Bone marrow (tissue), 2 donors: ENCODE results near the gene RIOK2.
"Not testable (repeated sequence)": the region's sequence is repeated elsewhere in the genome, so short reads cannot be mapped to it uniquely, and the experiment has no call there.

ENCODE experiments used
- DNase-seq, 2 donors: peaks; one replicate each; lab custom pipeline; 2025; lab: John Stamatoyannopoulos, UW

RIOK2 gene

DNA sequence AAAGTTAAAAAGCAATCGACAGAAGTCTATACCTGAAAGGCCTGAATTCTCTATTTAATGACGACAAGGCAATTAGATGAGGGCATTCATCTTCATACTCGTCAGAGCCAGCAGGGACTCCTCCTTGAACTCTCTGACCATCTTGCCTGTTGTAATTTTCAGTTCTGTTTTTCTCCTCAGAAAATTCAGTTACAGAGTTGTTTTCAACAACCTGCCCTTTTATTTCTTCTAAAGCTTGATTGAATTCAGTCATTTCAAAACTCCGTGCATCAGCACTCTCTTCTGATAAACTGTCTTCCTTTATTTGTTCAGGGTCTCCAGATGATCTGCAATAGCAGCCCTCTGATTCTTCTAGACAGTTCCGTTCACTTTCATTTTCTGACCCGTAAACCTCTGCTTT is 15.6 kb downstream of the RIOK2 start:
- DNase-seq = no peak

- DNase-seq = no peak
Observed at GRCh38 chr5:97165726-97166125, 17.3 kb downstream of the RIOK2 start.

- DNase-seq = no peak
Observed at GRCh38 chr5:97164846-97165245, 18.2 kb downstream of the RIOK2 start.

DNA sequence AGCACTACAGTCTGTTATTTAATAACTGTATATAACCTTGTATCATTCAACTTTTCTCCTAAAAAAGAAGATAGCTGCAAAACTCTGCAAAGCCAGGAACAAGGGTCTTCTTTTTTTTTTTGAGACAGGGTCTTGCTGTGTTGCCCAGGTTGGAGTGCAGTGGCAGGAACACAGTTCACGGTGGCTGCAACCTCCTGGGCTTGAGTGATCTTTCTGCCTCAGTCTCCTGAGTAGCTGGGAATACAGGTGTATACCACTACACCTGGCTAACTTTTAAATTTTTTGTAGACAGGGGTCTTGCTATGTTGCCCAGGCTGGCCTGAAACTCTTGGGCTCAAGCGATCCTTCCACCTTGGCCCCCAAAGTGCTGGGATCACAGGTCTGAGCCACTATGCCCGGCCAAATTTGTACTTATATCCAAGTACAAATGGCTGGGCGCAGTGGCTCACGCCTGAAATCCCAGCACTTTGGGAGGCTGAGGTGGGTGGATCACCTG is 19.2 kb downstream of the RIOK2 start:
- no peak for DNase-seq

DNA sequence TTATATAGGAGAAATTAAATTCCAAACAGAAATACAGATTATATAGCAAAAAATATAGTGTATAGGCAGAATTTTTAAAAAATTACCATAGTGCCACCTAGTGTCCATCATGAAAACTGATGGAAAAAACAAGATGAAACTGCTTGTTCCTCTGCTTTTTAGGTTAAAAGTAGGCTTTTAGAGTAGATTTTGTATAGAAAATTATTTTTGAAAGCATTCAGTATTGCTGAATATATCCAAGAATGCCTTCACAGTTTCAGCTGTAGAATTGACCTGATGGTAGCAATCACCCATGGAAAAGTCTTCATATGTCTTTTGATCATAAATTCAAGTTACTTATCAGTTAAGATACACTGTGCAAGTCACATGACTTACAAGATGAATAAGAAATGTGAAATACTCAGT is 19.7 kb downstream of the RIOK2 start:
- no peak for DNase-seq

- peak in 1 of 2 donors; percentile 38 for DNase-seq
Observed at GRCh38 chr5:97162045-97162444, 21.0 kb downstream of the RIOK2 start.

DNA sequence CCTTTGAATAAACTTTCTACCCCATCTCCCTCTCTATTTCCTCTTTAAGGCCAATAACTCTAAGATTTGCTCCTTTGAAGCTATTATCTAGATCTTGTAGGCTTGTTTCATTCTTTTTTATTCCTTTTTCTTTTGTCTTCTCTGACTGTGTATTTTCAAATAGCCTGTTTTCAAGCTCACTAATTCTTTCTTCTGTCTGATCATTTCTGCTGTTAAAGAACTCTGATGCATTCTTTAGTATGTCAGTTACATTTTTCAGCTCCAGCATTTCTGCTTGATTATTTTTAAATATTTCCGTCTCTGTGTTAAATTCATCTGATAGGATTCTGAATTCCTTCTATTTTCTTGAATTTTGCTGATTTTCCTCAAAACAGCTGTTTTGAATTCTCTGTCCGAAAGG is 25.4 kb downstream of the RIOK2 start:
- no peak for DNase-seq

GRCh38 chr5:97151370-97151769 is 31.7 kb downstream of the RIOK2 start:
- DNase-seq = no peak

- DNase-seq = no peak
Observed at GRCh38 chr5:97150401-97150800, 32.6 kb downstream of the RIOK2 start.

- no peak for DNase-seq
Observed at GRCh38 chr5:97149709-97150108, 33.3 kb downstream of the RIOK2 start.

DNA sequence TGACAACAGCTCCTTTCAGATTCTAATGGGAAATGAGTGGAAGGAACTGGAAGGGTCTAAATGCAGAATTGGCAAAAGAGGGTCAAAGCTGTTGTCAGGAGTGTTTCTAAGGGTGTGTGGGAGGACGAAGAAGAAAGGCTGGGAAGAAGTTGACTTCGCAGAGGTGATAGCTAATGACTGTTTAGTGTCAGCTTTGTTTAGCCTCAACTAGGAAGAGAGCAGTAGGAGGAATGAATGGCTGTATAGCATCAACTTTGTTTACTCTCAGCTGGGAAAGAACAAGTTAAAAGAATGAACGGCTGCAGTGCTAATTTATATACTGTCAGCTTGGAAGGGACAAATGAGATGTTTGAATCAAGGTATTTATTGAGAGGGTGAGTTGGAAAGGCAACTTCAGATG is 34.8 kb downstream of the RIOK2 start:
- no peak for DNase-seq

DNA sequence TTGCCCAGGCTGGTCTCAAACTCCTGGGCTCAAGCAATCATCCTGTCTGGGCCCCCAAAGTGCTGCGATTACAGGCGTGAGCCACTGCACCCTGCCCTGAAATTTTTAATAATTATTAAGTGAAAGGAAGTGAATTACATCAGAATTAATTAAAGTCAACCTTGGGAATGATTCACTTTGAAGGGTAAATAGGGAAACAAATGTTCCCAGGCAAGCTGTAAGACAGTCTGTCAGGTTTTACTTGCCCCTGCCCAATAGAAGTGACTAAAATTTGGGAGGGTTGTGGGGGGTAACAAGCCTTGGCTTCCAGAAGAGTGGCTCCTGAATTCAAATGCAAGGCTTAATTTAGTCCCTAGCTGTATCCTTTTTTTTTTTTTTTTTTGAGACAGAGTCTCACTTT is 39.3 kb downstream of the RIOK2 start:
- DNase-seq = no peak

DNA sequence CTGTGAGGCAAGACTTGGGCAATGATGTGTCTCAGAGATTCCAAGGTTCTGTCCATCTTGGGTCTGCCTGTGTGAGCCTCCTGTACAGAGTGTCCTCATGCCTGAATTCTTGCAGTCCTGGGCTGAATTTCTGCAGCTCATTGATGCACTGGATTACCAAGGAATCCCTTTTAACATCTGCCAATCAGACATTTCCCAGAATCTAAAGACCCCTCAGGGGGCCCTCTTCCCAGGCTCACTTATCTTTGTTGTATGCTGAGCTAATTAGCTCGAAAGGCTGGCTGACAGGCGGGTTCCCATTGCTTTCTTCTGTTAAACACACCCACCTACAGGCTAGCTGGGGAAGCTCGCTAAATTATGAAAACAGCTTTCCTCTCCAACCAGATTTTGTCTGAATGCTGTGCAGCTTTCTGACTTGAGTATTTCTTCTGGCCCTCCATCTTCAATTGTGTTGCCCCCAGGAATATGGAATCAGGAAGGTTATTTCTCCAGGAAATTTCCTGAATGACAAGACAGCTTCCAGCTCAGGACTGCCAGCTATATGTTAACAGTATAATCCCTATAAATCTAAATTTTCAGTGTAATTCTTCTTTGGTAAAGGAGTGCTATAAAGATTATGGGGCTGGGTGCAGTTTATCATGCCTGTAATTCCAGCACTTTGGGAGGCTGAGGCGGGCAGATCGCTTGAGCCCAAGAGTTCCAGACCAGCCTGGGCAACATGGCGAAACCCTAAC is 40.4 kb downstream of the RIOK2 start, which contains the start of gene LIX1:
LIX1 (minus strand) TSS at position 91 of the 734 bp plus-strand sequence; CDS start at position 56, 35 bp downstream.
- peak in 1 of 2 donors; percentile 26 for DNase-seq

GRCh38 chr5:97141539-97141938 is 41.5 kb downstream of the RIOK2 start:
- DNase-seq = no peak

DNA sequence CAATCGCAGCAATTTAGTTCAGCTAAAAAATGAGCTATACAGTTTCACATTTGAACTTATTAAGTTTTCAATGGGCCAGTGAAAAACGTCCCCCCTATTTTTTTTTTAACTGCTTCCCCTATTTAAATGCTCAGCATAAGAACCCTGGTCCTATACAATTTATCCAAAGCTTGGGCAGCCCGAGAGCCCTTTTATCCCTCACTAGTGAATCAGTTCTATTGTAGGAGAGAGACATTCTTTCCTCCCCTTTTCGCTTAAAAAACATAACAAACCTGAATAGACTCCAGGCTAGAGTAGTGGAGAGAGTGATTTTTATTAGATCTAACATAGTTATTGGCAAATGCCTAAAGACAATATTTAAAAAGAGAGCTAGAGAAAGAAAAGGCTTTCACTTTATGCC is 42.0 kb downstream of the RIOK2 start:
- no peak for DNase-seq

GRCh38 chr5:97140250-97140649 is 42.8 kb downstream of the RIOK2 start:
- DNase-seq = not testable (repeated sequence)

- no peak for DNase-seq
Observed at GRCh38 chr5:97136475-97136874, 46.6 kb downstream of the RIOK2 start.

GRCh38 chr5:97135868-97136267 is 47.2 kb downstream of the RIOK2 start:
- DNase-seq = no peak

DNA sequence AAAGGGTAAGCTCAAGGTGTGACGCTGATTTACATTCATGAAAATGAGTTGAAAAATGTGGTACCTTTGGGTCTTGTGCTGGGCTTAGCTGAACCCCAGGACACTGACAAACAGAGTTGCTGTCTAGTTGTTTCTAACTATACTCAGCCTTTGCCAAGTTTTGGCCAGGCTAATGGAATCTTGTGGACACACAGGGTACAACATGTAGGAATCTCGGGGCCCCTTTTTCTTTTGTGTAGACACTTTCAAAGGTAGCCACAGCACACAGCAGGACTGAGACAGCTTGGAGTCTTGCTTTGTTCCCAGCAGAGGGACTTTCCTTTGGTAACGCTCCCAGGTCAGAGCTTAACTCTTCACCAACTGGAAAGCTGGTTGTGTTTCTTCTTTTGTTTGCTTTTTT is 48.4 kb downstream of the RIOK2 start:
- no peak for DNase-seq

DNA sequence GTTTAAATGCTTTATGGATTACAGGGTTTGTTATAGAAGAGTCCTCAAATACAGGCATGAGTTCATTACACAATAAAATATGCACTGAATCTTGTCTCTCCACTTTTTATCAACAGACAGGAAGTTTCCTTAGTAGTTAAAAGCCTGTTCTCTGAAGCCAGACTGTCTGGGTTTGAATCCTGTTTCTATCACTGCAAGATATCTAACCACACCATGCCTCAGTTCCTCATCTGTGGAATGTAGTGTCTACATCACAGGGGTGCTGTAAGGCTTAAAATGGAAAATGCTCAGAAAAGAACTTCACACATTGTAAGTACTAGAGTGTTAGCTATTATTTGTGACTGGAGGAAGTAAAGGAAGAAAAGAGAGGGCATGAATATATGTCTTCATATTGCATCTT is 49.9 kb downstream of the RIOK2 start:
- DNase-seq = peak in 1 of 2 donors; percentile 43

DNA sequence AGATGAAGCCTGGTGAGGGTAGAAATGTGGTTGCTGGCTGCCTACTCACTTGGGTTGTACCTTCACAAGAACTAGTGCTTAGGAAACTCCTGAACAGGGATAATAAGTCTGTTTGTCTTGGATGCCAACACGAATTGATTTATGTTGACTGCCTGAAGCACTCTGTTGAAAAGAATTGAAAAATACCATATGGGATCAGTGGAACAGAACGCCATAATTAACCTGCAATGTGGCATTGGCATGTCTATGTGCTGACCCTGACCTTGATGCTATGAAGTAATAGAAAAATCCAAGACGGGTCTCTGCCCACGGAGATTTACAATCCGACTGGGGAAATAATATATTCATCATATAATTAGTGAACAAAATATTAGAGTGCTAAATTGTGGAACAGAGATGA is 51.1 kb downstream of the RIOK2 start:
- DNase-seq = no peak

- DNase-seq = no peak
Observed at GRCh38 chr5:97131139-97131710, 51.8 kb downstream of the RIOK2 start.

DNA sequence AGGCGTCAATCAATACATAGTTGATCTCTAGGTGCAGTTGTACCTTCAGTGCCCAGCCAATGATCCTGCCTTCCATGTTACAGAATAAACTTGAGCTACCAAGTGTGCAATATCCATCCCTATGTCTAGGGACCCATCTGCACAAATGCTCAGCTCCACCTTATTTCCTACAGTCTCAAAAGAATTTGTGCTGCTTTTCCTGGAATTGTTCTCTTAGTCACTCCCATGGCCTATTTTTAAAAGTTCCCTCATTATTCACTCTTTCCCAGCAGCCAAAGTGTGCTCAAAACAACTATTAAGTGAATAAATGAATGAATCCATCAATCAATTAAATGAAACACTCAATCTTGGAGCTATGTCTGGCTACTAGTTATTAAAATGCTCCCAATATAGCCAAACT is 55.3 kb downstream of the RIOK2 start:
- no peak for DNase-seq
